Tibial nerve (tissue), 4 donors: ENCODE results near the gene COA1. TPM values are rescaled to one million over a fixed set of nuclear protein-coding genes. Genes with fewer than 3 reads are reported as not detected.

Experiments
- DNase-seq, 2 donors: peaks; one replicate each; pipeline ENCODE4 v3.0.0-alpha.2; 2019; ENCODE audit warnings: low spot score in 2 of 2
- H3K27ac ChIP-seq, 4 donors: fragments of 200-600 bp; sonication (generic) in 3 of 4; one replicate each; pipeline ENCODE4 v1.5.1; 2017 to 2019; ENCODE audit warnings: mild to moderate bottlenecking in 1 of 4
- H3K27me3 ChIP-seq, 2 donors: fragments of 200-600 bp; sonication (generic) in 1 of 2; one replicate each; pipeline versions ENCODE4 v1.5.1 to v1.6.0; 2017 to 2019
- H3K36me3 ChIP-seq, 3 donors: fragments of 200-600 bp; sonication (generic); one replicate each; pipeline ENCODE4 v1.5.1; 2018 to 2019
- H3K4me1 ChIP-seq, 4 donors: fragments of 200-600 bp; sonication (generic) in 3 of 4; one replicate each; pipeline ENCODE4 v1.5.1; 2017 to 2019
- H3K4me3 ChIP-seq, 4 donors: fragments of 200-600 bp; sonication (generic) in 3 of 4; one replicate each; pipeline ENCODE4 v1.5.1; 2017 to 2019; ENCODE audit warnings: mild to moderate bottlenecking in 1 of 4, moderate library complexity in 1 of 4
- H3K9me3 ChIP-seq, 4 donors: fragments of 200-600 bp; sonication (generic) in 3 of 4; one replicate each; pipeline ENCODE4 v1.5.1; 2017 to 2019
- EP300 ChIP-seq, 2 donors: sonication (generic); formaldehyde crosslinking; IDR thresholded peaks; one replicate each; pipeline ENCODE4 v1.6.1; 2017; ENCODE audit warnings: antibody characterized with exemption in 2 of 2, mild to moderate bottlenecking in 1 of 2
- POLR2A ChIP-seq, 2 donors: fragments of 450-650 bp; IDR thresholded peaks; one replicate each; pipeline ENCODE4 v1.6.1; 2017; ENCODE audit warnings: antibody characterized with exemption in 2 of 2, mild to moderate bottlenecking in 2 of 2, moderate library complexity in 2 of 2
- WGBS, 2 donors: methylation state at CpG; one replicate each; pipeline ENCODE4 v1.1.5; 2018; 5-methylcytosine and 5-hydroxymethylcytosine counted together
- total RNA-seq, 4 donors: library from RNA; depleted of rRNA; stranded (reverse); fragments of >200 nt; gene quantifications; one replicate each; pipeline ENCODE4 v1.1.0, GENCODE V29; 2016
- TF ChIP-seq, protein P1 (sequence below), 5 experiments: fragments of 200-600 bp in 3 of 5; fragments of 450-650 bp in 2 of 5; sonication (generic) in 3 of 5; IDR thresholded peaks; one replicate each; pipeline ENCODE4 v1.5.1; 2016 to 2019; ENCODE audit warnings: antibody characterized with exemption in 5 of 5, mild to moderate bottlenecking in 3 of 5, moderate library complexity in 2 of 5

COA1 gene
- total RNA-seq, 4 donors from 2014 or later = 58.5 to 74.1 (median 64.7) TPM

DNA sequence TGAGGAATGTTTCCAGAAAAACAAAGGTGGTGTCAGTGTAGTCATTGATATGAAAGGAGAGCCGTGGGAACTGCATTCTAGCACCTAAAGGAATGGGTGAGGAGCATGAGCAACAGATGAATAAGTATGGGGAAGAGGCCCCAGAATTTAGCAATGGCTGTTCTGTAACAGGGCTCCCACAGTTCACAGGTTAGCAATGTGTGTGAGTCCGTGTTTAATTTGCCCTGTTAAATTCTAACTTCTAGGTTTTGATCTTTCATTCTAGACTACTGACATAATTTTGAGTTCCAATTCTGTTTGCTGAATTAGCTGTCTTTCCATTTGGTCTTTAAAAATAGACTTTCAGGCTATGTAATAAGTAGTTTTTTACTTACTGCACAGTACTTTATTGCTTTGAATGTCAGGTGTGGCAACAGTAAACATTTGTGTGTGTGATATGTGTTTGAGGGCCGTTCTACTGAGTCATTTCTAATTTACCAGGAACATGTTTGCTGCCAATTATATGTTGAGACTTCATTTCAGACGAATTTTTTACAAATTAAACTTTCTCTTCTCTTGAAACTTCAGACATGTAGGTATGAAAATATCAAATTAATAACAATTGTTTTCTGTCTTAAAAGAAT, 137.7 kb downstream of the COA1 start:
- DNase-seq = no peak
- no peaks in the 10 kb centered on the region for H3K9me3 ChIP-seq
- no peak for TF ChIP-seq POLR2A (IDR thresholded peaks at IDR 0.05)
- TF ChIP-seq, protein P1, sequence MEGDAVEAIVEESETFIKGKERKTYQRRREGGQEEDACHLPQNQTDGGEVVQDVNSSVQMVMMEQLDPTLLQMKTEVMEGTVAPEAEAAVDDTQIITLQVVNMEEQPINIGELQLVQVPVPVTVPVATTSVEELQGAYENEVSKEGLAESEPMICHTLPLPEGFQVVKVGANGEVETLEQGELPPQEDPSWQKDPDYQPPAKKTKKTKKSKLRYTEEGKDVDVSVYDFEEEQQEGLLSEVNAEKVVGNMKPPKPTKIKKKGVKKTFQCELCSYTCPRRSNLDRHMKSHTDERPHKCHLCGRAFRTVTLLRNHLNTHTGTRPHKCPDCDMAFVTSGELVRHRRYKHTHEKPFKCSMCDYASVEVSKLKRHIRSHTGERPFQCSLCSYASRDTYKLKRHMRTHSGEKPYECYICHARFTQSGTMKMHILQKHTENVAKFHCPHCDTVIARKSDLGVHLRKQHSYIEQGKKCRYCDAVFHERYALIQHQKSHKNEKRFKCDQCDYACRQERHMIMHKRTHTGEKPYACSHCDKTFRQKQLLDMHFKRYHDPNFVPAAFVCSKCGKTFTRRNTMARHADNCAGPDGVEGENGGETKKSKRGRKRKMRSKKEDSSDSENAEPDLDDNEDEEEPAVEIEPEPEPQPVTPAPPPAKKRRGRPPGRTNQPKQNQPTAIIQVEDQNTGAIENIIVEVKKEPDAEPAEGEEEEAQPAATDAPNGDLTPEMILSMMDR (IDR thresholded peaks at IDR 0.05) = no peak
- WGBS, 2 donors = 50 to 55% methylated on average over 4 of the region's 4 CpGs
- peak overlapping the region in 1 of 4 donors; percentile 18 for H3K27ac ChIP-seq
- no peaks in the 10 kb centered on the region for H3K27me3 ChIP-seq
- no peak overlapping the region for H3K4me3 ChIP-seq
- no peaks in the 10 kb centered on the region for H3K36me3 ChIP-seq
- peaks cover 0 to 63% (median 29%) of the 10 kb centered on the region in 4 donors for H3K4me1 ChIP-seq

DNA sequence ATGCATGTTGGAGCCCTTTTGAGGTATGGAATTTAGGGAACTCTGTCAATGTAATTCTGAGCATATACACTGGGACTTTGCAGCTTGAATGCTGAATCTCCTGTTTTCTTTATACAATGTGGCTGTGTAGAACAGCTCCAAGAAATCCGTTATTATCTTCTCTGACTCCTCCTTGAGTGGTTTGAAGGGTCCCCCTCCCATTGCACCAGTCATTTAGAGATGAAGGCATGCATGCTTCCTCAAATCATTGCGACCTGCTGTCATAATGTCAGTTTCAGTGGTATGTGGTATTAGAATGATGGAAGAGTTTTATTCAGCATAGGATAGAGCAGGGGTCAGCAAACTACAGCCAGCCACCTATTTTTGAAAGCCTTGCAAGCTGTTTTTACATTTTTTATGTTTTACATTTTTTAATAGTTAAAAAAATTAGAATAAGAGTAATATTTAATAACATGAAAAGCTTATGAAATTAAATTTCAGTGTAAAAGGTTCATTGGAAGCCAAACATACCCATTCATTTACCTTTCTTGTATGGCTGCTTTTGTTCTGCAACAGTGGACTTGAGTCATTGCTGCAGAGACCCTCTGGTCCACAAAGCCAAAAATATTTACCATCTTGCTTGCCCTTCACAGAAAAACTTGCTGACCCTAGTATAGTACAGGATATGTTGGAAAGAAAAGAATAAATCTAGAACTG, 138.3 kb downstream of the COA1 start:
- 45 to 50% methylated on average over 2 of the region's 2 CpGs for WGBS, 2 donors
- H3K36me3 ChIP-seq = no peaks in the 10 kb centered on the region
- H3K27ac ChIP-seq = no peak overlapping the region
- no peak for DNase-seq
- no peaks in the 10 kb centered on the region for H3K9me3 ChIP-seq
- no peaks in the 10 kb centered on the region for H3K27me3 ChIP-seq
- no peak for TF ChIP-seq POLR2A (IDR thresholded peaks at IDR 0.05)
- TF ChIP-seq, protein P1 (IDR thresholded peaks at IDR 0.05) = no peak
- peaks cover 0 to 63% (median 26%) of the 10 kb centered on the region in 4 donors for H3K4me1 ChIP-seq
- no peak overlapping the region for H3K4me3 ChIP-seq

DNA sequence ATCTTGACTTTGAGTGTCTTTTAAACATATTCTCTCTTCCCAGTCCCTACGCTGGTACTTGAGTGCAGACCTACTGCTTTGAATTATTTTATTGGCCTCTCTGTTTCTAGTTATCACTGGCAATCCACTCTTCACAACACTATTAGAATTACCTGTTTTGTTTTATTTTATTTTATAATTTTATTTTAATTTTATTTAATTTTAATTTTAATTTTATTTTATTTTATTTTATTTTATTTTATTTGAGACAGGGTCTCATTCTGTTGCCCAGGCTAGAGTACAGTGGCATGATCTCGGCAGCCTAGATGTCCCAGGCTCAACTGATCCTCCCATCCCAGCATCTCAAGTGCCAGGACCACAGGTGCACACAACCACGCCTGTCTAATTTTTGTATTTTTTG, 139.6 kb downstream of the COA1 start:
- Histone ChIP-seq H3K36me3 (no peaks in the 10 kb centered on the region), H3K9me3 (no peaks in the 10 kb centered on the region), H3K27me3 (no peaks in the 10 kb centered on the region), H3K4me3 (no peak overlapping the region), H3K4me1 (peaks cover 0 to 64% (median 27%) of the 10 kb centered on the region in 4 donors), H3K27ac (no peak overlapping the region)
- DNase-seq = no peak
- WGBS, 2 donors = 96 to 98% methylated on average over 3 of the region's 3 CpGs
- TF ChIP-seq EP300 (IDR thresholded peaks at IDR 0.05) (no peak), POLR2A (IDR thresholded peaks at IDR 0.05) (no peak)
- TF ChIP-seq, protein P1 (IDR thresholded peaks at IDR 0.05) = no peak

Other genes with a start within 250 kb of the COA1 start
- gene STK17A, start 146.4 kb downstream of the COA1 start, total RNA-seq = 10 to 100 TPM in 2 of 4 donors, 1 to 10 TPM in 2; 9.0 to 23.6 (median 13.5) TPM
- 10 to 100 TPM; 32.2 to 70.5 (median 48.5) TPM for gene BLVRA, start 29.2 kb upstream of the COA1 start, total RNA-seq
- gene MRPS24, start 140.0 kb upstream of the COA1 start, total RNA-seq = 10 to 100 TPM; 61.8 to 90.2 (median 82.3) TPM
- 10 to 100 TPM; 25.7 to 32.0 (median 28.8) TPM for gene URGCP, start 177.1 kb upstream of the COA1 start, total RNA-seq
- gene UBE2D4, start 196.9 kb upstream of the COA1 start, total RNA-seq = 10 to 100 TPM; 12.9 to 18.2 (median 15.1) TPM